Activated gamma-delta T cell treated with anti-CD3 and anti-CD28 coated beads, Interleukin-2, amount 50 U/mL, for 16 hours (primary cell): ENCODE data around the gene ADAT1.

ENCODE experiments used
- DNase-seq: peaks from one replicate; pipeline ENCODE4 v3.0.0-alpha.2; 2020; ENCODE audit warnings: low read depth

Gene ADAT1

DNA sequence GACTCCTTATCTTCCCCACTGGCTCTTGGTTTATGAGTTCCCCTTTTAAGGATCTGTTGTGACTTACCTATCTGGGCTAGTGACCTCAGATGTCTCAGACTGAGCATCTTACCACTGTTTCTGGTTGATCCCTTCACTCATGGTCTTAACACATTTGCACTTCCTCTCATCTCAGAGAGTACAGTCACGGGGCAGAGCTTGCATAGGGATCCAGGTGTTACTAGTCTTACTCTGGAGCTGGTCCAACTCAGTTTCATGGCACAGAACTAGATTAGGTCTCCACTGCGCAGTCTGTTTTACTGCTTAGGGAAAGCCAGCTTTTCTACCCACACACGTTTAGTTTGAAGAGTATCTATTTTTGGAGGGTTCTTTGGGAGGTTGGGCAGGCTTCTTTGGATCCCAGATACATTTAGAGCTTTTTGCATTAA is 46.7 kb downstream of the ADAT1 start:
- DNase-seq: no peak

DNA sequence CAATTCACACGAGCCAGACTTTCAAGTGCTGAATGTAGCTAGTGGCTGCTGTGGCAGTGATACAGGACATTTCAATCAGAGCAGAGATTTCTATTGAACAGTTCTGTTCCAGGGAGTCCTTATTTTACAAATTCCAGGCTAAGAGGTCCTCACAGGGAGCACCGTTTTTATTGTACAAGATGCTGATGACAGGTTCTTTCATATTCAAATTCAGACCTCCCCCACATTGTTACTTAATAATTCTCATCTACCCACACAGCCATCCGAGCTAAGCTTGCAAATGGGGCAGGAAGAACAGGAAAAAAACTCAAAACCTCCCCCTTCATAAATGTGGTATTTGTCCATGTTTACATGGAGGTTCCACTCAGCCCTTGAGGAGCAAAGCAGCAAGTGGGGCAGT is 47.1 kb downstream of the ADAT1 start:
- DNase-seq: no peak

DNA sequence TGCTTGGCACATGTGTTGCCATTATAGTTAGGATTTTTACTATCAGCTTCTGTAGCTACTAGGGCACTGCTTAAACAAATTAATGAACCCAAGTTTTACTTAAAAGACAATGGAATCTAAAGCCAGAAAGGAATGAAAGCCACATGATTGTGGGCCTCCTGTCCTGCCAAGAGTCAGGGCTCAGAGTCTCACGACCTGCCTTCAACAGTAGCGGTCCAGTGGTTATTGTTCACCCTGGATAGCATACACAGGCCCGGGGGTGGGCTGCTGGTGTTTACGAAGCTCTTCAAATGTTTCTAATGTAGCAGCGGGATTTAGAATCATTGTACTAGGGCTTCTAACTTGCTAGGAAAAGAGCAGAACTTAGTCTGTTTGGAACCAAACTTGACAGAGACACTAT is 49.1 kb downstream of the ADAT1 start:
- DNase-seq: no peak

DNA sequence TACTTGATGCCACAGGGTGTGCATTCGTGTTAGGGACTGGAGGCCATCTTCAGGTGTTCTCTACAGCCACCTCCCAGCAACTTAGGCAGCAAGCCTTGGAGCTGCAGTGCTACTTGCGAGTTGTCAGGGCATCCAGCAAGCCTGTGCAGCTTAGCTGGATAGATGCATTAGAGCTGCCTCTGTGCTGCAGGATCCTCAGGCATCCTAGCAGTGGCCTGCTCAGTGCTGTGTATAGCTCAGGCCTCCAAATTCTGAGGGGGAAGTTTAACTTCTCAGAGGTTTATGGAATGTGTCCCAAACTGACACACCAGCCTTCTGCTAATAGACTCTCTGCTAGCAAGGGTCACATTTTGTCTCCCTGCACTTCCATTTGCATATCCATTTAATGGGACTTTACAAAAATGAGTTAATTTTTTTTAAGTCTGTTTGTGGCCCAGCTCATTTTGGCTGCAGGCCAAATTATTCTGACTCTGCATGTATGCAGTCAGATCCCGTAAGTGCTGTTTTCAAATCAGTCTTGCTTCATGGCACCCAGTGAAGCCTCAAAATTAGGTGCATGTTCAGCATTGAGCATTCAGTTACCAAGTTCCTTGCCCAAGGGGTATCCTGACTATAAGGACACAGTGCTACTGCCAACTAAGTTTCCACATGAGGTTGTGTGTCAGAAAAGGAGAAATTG is 50.1 kb downstream of the ADAT1 start:
- DNase-seq: no peak

DNA sequence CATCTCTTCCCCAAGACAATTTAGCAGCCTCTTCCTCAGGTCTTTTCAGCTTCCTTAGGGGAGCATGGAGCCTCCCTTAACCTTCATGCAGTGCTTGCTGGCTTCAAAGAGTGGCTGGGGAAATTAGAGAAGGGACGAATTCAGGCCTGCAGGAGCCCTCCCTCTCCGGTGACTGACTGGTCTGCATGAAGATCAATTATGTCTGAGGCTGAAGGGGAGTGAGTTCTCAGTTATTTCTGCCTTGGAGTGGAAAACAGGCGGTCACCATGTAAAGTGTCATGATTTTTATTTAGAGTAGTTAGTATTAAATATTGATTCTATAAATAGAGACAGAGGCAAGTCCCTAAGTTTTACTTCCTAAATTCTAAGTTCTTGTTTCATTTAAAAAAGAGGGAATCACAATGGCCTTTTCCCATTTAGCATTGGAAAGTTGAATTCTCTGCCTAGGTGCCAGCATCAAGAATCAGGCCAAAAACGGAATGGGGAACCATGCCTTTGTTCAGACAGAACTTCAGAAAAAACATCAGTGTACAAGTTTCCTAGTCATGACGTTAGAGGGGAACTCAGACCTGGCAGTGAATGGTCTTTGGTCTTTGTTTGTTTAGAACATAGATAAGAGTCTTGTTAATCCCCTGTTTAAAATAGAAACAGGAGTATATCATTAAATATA is 52.5 kb downstream of the ADAT1 start:
- DNase-seq: no peak

DNA sequence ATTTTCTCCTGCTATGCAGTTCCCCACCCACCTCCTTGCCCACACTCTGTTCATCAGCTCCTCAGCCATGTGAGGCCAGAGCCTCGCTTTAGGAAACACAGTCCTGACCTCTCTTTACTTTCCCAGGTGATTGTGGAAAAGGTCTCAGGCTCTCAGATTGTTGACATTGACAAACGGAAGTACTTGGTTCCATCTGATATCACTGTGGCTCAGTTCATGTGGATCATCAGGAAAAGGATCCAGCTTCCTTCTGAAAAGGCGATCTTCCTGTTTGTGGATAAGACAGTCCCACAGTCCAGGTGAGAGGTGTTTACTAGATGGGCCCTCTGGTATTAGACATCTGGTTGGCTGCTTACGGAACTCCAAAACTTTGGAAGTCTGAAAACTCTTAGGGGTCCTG is 55.2 kb downstream of the ADAT1 start:
- no peak for DNase-seq

DNA sequence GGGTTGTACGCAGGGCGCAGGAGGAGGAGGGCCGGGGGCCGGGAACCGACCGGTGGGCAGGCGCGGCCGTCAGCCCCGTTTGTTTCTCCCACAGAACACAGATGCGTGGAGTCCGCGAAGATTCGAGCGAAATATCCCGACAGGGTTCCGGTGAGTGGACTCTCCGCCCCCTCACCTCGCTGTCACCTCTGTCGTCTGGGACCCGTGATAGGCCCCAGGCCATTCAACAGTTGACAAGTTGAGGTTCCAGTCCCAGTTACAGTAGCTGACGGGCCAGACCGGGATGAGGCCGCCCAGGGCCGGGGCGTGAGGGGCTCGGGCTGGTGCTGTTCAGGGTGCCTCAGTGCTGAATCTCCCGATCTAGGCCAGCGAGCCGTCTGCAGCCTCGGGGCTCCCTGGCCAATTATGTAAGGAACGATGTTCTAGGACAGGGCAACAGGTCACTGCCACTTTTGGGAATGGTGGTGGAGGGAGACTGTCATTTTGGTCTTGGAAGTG is 56.3 kb downstream of the ADAT1 start:
- DNase-seq: no peak

DNA sequence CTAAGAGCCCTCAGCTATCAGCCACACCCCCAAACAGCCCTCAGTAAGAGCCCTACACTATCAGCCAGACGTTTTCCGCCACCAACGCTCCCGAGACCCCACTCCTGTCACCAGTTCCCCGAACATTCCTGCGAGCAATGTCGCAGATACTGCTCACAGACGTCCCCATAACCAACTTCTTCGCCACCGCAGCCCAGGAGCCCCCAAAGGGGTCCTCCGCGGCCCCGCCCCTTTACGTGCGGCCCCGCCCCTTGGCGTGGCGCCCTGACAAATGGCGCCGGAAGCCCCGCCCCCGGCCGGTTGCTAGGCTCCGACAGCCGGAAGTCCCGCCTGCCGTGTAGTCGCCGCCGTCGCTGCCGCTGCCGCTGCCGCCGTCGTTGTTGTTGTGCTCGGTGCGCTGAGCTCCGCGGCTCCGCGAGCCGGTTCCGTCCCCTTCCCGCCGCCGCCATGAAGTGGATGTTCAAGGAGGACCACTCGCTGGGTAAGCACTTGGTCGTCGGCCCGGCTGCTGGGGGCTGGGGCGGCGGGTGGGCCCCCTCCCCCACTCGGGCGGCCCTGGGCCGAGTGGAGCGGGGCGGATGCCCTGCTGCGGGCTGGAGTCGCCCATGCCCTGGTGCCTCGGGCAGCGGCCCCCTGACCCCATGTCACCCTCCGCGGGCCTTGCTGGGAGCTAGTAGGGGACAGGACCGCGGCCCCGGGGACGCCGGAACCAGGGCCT is 56.9 kb downstream of the ADAT1 start, which contains the start of gene GABARAPL2:
Gene GABARAPL2 (plus strand): TSS at position 340 of the 718 bp plus-strand sequence. CDS start 108 bp downstream, at position 448.
- DNase-seq: peak; percentile 88

DNA sequence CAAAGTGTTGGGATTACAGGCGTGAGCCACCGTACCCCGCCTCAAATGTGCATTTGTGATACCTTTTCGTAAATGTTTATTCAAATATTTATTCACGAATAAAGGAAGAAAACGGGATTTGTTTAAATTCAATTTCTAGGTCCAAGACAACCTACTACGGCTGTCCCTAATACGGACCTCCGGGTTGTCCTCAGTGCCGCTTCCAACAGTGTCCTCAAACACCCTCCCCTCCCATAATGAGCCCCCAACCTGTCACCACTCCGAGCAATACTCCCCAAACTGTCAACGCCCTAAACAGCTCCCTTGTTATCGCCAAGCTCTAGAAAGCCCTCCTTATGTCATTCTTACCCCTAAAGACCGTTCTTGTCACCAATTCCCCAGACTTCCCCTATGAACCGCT is 57.4 kb downstream of the ADAT1 start:
- no peak for DNase-seq

DNA sequence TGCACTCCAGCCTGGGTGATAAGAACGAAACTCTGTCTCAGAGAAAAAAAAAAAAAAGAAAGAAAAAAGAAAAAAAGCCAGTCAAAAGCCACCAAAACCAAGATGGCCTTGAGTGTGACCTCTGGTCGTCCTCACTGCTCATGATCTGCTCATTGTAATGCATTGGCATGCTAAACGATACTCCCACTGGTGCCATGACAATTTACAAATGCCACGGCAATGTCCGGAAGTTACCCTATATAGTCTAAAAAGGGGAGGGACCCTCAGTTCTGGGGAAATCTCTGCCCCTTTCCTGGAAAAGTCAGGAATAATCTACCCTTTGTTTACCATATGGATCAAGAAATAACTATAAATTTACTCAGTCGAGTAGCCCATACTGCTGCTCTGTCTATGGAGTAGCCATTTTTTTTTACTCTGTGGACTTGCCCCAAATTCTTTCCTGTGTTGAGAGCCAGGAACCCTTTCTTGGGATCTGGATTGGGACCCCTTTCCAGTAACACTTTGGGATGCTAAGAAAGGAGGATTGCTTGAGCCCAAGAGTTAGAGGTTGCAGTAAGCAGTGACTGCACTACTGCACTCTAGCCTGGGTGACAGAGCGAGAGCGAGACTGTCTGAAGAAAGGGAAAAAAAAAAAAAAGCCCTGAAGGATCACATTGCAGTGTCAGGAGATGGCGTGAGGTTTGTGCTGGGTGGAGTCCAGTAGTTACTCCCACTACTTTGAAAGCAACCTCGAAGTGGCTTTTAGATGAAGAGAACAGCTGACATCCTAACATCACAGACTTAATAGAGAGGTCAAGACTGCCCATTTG is 63.3 kb downstream of the ADAT1 start:
- no peak for DNase-seq

DNA sequence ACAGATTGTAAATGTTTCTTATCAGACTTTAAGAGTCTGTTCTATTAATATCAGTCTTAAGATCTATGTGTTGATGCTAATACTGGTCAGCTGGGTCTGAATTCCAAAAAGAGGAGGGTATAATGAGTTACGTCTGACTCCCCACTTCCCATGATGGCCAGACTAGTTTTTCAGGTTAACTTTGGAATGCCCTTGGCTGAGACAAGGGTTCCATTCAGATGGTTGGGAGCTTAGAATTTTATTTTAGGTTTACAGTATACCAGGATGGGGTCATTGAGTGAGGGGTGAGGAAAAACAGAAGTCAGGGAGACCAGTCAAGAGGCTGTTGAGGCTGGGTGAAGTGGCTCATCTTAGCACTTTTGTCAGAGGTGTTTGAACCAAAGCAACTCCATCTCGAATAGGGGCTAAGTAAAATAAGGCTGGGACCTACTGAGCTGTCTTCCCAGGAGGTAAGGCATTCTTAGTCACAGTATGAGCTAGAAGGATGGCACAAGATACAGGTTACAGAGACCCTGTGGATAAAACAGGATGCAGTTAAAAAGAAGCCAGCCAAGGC is 64.2 kb downstream of the ADAT1 start:
- no peak for DNase-seq

DNA sequence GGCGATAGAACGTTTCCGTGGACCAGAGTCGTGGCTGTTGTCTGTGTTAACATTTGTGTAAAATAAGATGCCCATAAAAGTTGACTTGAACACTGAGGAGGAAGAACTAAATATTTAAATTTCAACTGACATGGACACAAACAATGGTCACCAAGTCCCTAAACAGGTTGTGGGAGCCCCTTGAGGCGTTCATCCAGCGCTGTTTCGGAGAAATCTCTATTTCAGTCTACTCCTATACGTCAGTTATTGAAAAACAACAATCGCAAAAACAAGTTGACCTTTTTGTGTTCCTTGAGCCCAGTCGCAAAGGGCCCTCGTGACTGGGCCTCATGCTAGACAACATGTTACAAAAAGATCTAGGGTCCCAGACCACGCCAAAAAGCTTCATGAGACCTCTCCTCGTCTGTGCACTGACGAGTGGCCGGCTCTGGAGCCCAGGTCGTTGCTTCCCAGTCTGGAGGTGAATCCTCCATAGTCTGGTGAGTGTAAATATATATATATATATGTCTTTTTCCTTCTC is 66.6 kb downstream of the ADAT1 start:
- DNase-seq: no peak

DNA sequence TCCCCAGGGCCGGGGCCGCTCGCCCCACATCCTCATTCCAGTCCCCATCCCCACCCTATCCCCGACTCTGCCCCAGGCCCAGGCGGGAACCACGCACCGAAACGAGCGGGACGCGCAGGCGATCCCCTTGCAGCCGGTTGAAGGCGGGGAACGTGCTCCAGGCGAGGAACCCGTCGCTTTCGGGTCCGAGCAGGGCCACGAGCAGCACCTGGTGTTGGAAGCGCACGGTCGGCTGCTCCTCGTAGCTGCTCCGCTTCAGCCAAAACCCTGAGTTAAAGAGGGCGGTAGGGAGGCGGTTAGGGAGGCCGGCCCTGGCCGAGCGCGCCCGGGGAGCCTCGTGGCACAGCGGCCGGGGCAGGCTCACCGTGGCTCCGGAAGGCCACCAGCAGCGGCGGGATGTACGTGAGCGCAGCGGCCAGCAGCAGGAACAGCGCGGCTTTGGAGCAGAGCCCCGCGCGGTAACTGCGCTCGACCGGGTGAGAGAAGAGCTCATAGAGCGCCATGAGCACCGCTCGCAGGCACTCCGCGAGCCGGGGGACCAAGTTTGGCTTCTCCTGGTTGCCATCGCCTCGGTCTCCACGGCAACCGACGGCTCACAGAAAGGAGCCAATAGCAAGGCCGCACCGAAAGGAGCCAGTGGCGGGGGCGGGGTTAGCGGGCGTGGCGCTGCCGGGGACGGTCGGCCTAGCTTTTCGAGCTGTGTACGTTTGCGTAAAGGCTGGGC is 67.2 kb downstream of the ADAT1 start, which contains the start of gene TMEM231:
Gene TMEM231 (minus strand): TSS at position 546 of the 724 bp plus-strand sequence. CDS start 43 bp downstream, at position 503.
- DNase-seq: peak; percentile 94

DNA sequence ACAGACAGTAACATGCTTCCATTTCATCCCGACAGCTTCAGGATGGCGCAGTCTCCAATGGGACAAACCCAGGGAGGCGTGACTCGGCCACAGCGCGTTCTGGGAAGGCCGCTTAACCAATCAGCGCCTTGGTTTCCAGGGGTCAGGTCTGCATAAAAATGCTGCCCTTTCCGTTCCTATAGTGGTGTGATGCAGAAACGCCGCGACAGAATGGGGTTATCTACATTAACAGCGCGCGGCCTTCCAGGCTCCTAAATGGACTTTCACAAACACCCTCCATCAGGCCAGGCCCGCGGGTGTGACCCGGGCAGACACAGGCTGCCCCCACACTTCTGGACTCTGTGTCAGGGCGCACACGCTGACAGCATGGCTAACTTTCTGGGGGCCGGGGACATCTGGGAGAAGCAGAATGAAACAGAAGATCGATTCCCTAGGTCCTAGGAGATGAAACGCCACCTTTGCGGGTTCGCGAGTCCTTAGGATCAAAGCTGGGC is 67.8 kb downstream of the ADAT1 start:
- DNase-seq: no peak

DNA sequence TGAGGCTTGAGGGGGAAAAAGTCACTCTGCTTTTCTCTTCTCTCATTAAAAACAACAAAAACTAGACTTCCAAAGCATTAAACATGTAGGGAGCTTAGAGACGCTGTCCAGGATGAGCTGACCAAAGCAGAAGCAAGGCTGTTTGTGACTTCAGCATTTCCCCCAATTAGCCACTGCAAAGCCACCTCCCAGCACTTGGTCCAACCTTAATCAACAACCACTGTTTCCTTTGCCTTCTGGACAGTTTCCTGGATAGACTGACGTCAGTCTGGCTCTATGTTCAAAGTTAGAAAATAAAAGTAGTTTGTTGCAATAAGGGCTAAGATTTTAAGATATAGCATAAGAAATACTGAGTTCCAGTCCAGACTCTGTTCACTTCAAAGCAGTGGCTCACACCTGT is 70.1 kb downstream of the ADAT1 start:
- DNase-seq: no peak

DNA sequence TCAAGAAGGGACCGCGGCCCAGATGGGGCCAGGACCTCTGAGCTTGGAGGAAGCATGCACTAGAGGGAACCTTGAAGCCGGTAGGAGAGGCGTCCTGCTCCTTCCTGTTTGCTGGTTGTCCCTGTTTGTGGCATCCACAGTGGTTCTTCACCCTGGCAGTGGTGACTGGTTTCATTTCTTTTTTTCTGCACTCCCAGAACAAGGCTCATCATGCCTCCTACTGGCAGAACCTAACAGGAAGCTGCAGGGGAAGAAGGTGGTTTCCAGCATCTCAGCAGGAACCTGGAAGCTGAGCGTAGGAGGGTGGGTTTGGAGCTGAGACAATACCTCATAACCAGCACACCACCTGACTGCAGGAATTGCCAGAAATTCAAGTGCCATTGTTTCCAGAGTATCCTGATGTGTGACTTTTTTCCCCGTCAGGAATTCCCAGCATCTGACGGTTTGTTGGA is 72.8 kb downstream of the ADAT1 start:
- no peak for DNase-seq
